ENCODE measurements around the gene ZDHHC8.

GRCh38 chr22:20129747-20130014 lies 1.9 kb upstream of the ZDHHC8 start:
- TF ChIP-seq CTCF (IDR thresholded peaks at IDR 0.05; ENCODE audit: borderline replicate concordance, extremely low read depth, low read length, poor library complexity, severe bottlenecking), result no peak
- TF ChIP-seq EZH2 (IDR thresholded peaks at IDR 0.05; ENCODE audit: borderline replicate concordance, low read depth, low read length, severe bottlenecking), result no peak
